ENCODE measurements around the gene DIP2B.

- no peak for TF ChIP-seq ZNF766 (CRISPR knock-in tag; IDR thresholded peaks at IDR 0.05; ENCODE audit: borderline replicate concordance)
- TF ChIP-seq NR2F2 (IDR thresholded peaks at IDR 0.05; ENCODE audit: borderline replicate concordance, low read depth) = no peak
- TF ChIP-seq ZNF629 (CRISPR knock-in tag; conservative IDR thresholded peaks at IDR 0.05) = no peak
- no peak for TF ChIP-seq NBN (conservative IDR thresholded peaks at IDR 0.05)
- no peak for TF ChIP-seq MLLT10 (CRISPR knock-in tag; IDR thresholded peaks at IDR 0.05)
- TF ChIP-seq EP300 (IDR thresholded peaks at IDR 0.05; ENCODE audit: low read depth in 2 of 2, low read length in 2 of 2) = no peak
- no peak for TF ChIP-seq EP300 (CRISPR knock-in tag; IDR thresholded peaks at IDR 0.05; ENCODE audit: borderline replicate concordance)
- no peak for TF ChIP-seq IKZF1 (IDR thresholded peaks at IDR 0.05)
- no peak for TF ChIP-seq ZNF788 (CRISPR knock-in tag; IDR thresholded peaks at IDR 0.05; ENCODE audit: borderline replicate concordance)
Observed at GRCh38 chr12:50742776-50743175, 238.0 kb downstream of the DIP2B start.
